Erythroblast (primary cell): ENCODE measurements around the gene IFNA14.

Experiments
- DNase-seq, 2 experiments: peaks; one replicate each; lab custom pipeline; 2025; lab: John Stamatoyannopoulos, UW
- GATA1 ChIP-seq: IDR thresholded peaks from 2 replicates; pipeline ENCODE4 v1.6.1; 2011; ENCODE audit warnings: low read depth, mild to moderate bottlenecking, control low read depth, low read length, moderate library complexity
- POLR2A ChIP-seq: IDR thresholded peaks from 2 replicates; pipeline ENCODE4 v1.6.1; 2011; ENCODE audit warnings: mild to moderate bottlenecking, low read length

The IFNA14 gene

DNA sequence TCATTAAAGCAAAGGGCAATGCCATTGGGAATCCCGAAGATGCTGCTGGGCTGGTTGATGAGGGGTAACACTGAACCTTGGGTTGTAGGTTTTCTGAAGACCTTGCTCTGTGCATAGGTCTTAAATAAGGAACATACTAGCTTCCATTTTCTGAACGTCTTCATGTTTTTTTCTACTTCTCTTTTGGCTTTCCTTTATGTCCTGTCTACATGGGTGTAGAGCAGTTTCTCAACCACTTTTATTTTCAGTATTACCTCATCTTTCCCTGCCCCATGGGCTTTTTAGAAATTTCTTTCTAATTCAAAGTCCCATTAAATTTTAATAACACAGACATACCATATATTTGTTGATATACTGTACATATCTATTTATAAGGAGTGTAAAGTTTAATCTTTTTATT, at the start of gene IFNA14:
Gene IFNA14, minus strand, starts transcription at position 95 of the 400 bp plus-strand sequence. Its CDS starts 70 bp downstream, at position 25.
- TF ChIP-seq GATA1 (no peak), POLR2A (no peak)
- no peak for DNase-seq

DNA sequence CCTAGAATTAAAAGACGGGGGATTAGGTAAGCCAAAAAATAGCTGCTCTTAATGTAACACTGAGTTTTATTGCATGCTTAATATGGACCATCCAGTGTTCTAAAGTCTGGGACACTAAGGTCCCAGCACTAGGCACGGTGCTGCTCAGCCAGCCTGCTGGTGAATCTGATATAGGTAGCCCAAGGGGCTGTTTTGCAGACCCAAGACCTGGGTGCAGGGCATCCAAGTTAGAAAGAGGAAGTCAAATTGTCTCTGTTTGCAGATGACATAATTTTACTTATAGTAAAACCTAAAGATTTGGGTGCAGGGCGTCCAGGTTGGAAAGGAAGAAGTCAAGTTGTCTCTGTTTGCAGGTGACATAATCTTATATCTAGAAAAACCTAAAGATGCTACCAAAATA, 47.5 kb upstream of the IFNA14 start:
- no peak for DNase-seq
- no peak for TF ChIP-seq POLR2A
- no peak for TF ChIP-seq GATA1

DNA sequence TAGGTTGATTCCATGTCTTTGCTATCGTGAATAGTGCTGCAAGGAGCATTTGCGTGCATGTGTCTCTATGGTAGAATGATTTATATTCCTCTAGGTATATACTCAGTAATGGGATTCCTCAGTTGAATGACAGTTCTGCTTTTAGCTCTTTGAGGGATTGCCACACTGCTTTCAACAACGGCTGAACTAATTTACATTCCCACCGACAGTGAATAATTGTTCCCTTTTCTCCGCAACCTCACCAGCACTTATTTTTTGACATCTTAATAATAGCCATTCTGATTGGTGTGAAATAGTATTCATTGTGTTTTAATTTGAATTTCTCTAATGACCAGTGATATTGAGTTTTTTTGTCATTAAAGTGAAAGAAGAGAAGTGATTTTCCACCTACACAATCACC, 46.9 kb upstream of the IFNA14 start:
- TF ChIP-seq POLR2A (no peak), GATA1 (no peak)
- DNase-seq = no peak

DNA sequence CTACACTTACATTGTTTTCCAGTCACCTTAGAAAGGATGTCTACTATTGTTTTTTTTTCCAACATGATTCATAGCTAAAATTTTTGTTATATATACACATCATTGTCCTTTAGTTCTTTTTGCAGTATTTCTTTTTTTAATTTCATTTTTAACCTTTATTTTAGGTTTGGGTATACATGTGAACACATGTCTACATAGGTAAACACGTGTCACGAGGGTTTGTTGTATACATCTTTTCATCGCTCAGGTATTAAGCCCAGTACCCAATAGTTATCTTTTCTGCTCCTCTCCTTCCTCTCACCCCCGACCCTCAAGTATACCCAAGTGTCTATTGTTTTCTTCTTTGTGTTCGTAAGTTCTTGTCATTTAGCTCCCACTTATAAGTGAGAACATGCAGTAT, 46.3 kb upstream of the IFNA14 start:
- no peak for DNase-seq
- no peak for TF ChIP-seq POLR2A
- TF ChIP-seq GATA1 = no peak

DNA sequence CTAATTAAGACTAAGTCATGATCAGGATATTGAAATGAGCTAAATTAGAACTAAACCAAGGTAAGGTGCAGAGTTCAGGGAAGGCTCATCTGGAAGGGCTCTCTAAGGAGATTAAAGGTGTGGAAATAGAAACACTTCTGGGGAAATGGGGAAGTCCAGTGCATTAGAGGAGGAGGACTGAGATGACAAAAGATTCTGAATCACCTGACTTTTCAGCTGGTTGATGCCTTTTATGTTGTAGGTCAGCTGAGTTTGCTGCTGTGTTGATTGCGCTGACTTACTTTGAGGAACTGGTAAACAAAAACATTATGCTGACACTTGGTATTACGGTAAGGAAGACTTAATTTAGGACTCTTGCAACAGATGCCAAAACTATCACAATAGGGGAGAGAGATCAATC, 41.5 kb upstream of the IFNA14 start:
- DNase-seq = no peak
- no peak for TF ChIP-seq GATA1
- no peak for TF ChIP-seq POLR2A

DNA sequence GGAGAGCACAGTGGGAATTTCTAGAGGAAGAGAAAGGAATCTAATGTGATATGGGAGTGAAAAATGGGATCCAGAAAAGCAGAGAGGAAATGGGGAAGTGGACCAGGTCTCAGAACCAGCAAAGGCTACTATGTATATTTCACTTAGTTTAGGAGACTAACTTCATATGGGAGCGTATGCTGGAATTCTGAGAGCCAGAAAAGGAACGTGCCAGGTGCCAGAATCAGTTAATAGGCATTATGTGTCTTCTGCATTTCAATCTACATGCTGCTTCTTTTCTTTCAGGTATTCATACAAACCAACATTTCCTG, 28.5 kb upstream of the IFNA14 start:
- DNase-seq = no peak
- TF ChIP-seq GATA1 (no peak), POLR2A (no peak)

DNA sequence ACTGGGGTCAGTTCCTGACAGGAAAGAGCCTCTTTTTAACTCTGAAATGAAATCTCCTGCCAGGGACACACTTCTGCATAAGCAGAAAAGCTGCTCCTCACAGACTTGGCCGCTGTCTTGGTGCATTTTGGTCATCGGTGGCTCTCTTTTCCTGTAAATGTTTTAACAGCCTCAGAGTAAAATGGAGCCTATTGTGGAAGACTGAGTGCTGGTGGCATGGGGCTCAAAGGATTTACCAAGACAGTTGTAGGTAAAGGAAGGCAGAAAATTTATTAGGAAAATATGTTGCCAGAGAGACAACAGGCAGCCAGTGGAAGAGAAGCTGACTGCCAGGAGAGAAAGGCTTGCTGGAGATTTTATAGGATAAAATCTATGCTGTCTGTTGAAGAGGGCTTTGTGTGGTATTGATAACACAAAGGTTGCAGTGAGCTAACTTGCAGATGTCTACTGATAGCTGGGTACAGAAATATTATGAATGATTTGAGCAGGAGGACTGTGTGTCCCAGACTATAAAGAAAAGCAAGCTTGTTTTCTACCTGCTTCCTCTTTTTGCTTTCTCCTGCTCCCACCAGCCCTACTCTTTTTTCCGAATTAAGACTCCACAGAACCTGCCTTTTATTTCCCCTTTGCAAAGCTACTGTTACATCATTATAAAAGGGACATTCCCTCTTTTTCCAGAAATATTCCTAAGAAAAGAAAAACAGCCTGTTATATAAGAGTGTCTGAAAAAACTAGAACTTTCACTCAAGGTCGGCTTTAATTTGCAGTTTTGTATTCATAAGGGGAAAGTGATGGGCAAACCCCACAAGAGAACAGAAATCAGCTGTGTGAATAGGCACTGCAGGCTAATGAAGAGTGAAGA, 27.9 kb upstream of the IFNA14 start:
- TF ChIP-seq POLR2A (no peak), GATA1 (no peak)
- DNase-seq = no peak

DNA sequence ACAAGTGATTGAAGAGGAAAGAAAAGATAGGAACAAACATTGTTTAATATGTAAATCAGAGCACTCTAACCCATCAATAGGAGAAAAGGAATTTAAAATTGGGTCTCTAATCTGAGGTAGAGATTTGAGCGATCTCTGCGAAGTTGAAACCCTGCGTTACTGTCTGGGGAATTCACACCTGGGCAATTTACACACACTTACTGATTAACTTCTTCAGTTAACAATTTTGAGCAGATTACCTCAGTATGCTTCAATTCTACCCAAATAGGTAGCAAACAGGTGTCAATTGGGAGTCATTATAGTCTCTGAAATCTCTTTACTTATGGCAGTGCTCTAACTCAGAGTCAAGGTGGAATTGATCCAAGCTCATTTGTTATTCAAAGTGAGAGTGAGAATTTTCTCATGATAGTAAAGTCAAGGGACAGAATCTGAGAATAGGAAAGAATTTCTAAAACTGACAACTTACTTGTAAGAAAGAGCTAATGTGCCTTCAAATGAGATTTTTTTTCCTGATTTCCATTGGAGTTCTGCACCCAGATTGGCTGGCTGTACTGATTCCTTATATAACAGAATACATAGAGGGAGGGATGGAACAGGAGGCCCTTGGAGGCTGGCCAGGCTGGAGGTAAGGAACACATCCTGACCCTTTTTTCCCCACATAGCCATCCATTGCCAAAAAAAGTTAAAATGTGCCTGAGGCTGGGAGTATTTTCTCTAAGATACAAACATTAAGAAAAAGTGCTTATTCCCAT, 27.1 kb upstream of the IFNA14 start:
- DNase-seq = no peak
- TF ChIP-seq POLR2A (no peak), GATA1 (no peak)

DNA sequence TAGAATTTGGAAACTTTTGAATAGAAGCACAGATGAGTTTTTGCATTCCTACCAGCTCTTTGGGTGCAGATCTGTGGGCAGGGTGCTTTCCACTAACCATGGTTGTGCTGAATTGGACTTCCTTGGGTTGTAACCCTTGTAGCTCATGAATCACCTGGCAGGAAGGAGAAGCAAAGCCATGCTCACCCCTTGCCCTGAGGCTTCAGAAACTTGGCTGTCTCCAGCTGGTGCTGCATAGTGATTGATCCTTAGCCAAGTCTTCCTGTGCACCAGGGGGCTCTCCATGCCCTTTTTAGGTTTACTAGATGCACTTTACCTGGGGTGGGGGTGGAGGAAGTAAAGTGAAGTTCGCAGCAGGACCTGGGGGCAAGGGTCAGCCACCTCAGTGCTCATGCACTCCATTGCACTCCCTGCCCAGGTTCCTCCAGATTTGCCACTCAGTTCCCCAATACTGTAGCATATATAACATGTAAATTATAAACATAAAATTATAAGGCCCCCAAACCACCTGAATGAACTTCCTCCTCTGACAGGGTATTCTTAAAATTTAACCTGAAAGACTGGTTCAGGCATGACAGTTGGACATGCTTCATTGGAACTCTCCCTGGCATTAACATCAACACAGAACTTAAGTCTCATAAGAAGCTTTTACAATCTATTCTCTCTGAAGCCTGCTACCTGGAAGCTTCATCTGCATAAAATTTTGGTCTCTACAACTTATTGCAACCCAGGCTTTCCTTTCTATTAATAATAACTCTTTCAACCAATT, 25.8 kb upstream of the IFNA14 start:
- TF ChIP-seq POLR2A (no peak), GATA1 (no peak)
- DNase-seq = no peak

DNA sequence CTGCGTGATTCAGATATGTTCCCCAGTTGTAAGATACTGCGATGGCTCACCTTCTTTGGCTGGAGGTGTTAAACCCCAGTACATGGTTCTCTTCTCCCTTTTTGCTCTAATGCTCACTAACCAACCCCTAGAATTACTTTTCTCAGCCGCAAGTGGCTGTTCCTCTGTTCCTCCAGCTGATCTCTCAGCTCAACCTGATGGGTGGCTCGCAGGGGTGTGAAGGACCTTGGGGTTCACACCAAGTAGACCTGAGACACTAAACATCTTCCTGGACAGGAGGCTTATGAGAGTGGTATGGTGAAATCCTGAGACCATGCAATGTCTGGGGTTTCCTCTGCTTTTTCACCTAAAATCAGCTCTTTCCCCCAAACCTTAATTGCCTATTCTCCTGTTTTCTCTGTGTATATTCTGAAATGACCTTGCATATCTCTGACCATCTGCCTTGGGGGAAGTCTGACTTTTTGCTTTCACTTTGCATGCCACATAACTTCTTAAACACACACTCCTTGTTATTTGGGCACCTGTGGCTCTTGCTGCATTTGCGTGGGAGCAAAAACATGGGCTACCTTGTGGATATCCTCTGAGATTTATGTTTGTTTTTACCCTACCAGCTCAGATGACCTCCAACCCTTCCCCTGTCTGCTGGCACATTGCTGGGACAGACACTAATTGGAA, 15.9 kb upstream of the IFNA14 start:
- DNase-seq = no peak
- TF ChIP-seq GATA1 = no peak
- TF ChIP-seq POLR2A = no peak

DNA sequence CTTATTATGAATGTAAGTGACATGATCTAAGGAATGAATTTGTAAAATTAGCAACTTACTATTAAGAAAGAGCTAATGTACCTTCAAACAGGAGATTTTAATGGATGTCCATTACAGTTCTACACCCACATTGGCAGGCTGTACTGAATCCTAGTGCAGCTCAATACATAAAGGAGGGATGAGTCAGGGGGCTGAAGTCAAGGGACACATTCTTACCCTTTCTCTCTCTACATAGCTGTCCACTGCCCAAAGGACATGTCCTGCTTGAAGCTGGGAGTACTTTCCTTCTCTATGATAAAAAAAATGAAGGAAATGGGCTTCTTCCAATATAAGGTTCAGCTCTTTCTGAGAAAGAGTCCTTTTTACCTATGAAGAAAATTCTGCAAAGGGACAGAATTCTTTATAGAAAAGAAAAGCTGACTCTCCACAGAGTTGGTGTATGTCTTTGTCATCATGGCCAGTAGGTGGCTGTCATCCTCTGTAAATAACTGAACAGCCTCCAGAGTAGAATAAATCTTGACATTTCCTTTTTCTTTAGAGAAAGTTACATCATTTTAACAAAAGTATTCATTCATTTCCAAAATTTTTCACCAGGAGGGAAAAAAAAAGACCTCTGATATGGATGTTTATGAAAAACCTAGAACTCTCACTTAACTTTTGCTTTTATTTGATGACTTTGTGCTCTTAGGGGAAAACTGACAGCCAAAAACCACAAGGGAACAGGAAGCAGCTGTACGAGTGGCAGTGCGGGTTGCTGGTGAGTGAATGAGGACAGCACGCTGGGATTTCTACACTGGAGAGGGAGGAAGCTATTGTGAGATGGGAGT, 13.1 kb upstream of the IFNA14 start:
- no peak for TF ChIP-seq POLR2A
- TF ChIP-seq GATA1 = no peak
- DNase-seq = peak; percentile 2 to 28

DNA sequence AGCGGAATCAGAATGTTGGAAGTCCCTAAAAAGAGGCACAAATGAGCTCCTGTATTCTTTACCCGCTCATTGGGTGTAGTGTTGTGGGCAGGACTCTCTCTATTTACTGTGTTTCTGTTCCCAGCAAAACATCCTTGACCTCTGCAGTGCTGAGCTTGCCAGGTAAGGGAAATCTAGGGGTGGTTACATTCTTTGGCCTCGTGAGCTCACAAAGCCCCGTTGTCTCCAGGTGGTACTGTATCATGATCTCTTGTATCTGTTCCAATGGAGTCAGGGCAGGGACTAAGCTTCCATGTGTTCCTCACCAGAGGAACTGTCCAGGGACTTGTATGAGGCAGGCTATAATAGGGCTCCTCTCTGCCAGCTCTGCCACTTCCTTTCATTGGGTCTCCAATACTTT, 11.8 kb upstream of the IFNA14 start:
- no peak for TF ChIP-seq POLR2A
- no peak for TF ChIP-seq GATA1
- DNase-seq = no peak

DNA sequence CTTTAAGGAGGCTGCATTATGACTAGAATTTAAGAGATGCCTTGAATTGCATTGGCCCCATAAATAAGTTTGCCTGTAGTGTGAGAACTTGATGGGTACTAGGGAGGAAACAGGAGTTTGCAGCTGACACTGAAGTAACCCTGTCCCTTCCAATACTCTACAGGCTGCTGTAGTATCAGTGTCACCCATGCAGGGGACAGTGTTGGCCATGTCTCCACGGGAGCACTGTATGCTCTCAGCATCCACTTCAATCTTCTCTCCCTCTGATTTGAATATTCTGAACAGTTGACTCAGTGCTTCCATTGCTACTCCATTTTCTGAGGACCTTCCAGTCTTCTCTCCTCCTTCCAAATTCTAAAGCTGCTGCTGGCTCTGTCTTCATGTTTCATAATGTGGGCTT, 11.4 kb upstream of the IFNA14 start:
- no peak for TF ChIP-seq GATA1
- no peak for TF ChIP-seq POLR2A
- no peak for DNase-seq
